Measurements from ENCODE around the gene GABARAP.

DNA sequence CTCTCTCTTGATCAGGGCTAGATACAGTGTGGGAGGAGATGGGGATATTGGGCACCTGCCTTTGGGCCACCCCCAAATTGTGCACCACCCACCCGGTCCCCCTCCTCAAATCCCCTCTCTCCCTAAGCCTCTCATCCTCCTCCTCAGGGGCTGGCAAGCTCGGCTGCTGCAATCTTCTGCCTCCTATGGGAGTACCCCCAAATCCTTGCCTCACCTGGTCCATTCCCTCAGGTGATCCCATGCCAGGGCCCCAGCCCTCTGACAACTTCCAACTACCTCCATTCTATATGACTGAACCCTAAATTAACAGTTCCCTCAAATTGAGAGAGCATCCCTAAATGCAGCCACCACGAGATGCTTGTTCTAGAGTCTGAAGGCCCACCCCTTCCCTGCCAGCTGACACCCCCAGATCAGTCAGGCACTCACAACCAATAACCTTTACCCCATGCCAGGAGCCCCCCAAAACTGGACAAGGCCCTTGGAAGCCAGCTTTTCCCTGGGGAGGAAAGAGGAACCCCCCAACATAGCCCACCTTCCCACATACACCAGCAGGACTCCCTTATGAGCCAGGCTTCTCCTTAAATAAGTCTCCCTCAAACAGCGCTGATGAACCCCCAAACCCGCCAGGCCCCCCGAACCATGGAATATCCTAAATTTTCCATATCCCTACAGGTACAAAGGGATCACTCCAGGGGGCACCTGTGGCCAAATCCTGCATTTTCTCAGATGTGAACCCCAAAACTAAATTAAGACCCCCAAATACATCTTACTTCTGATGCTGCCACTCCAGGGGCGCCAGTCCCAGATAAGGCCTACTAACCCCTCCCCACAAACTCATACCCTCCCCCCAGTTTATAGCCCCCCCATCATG lies 25.8 kb downstream of the GABARAP start:
- TF ChIP-seq EZH2 (IDR thresholded peaks at IDR 0.05; ENCODE audit: borderline replicate concordance) (no peak), EZH2phosphoT487 (IDR thresholded peaks at IDR 0.05; ENCODE audit: low read depth, severe bottlenecking, unreplicated experiment) (no peak), CTCF (IDR thresholded peaks at IDR 0.05; ENCODE audit: poor library complexity) (no peak)

Data from hepatocyte (in vitro differentiated cells).